Vagina (tissue), 2 donors: ENCODE measurements around the gene RAB18.

Experiments
- POLR2A ChIP-seq, 2 donors: fragments of 450-650 bp; IDR thresholded peaks; one replicate each; pipeline ENCODE4 v1.6.1; 2017; ENCODE audit warnings: antibody characterized with exemption in 2 of 2, mild to moderate bottlenecking in 2 of 2, moderate library complexity in 2 of 2
- POLR2AphosphoS5 ChIP-seq, 2 donors: sonication (generic); formaldehyde crosslinking; IDR thresholded peaks; one replicate each; pipeline ENCODE4 v1.9.0; 2017; ENCODE audit warnings: antibody characterized with exemption in 2 of 2, mild to moderate bottlenecking in 2 of 2, low read depth in 1 of 2; ENCODE audit not compliant: insufficient read depth in 1 of 2
- TF ChIP-seq, protein P1 (sequence below), 3 experiments: fragments of 450-650 bp in 2 of 3; fragments of 200-600 bp in 1 of 3; sonication (generic) in 1 of 3; IDR thresholded peaks; one replicate each; pipeline ENCODE4 v1.5.1; 2017 to 2019; ENCODE audit warnings: antibody characterized with exemption in 3 of 3, mild to moderate bottlenecking in 2 of 3, moderate library complexity in 2 of 3

DNA sequence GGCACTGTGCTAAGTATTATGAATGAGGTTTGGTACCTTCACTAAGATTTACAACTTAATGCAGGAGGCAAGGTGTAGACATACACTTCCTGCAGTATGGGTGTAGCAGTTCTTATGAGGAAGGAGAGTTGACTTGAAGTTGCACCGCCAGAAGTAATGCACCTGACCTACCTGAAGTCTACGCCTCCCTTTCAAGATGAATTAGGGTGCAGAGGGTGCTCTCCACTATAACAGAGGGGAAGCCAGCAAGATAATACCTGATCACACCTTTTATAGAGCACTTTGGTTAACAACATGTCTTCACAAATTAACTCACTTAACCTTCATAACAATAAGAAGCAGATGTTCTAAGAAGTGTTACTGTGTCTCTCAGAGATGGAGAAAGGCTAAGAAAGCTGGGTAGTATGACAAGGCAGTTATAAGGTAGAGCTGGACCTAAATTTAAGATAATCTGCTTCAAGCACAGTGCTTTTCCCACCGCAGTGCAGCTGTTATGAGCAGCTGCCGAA is 552 bp upstream of the RAB18 start:
- TF ChIP-seq, protein P1, sequence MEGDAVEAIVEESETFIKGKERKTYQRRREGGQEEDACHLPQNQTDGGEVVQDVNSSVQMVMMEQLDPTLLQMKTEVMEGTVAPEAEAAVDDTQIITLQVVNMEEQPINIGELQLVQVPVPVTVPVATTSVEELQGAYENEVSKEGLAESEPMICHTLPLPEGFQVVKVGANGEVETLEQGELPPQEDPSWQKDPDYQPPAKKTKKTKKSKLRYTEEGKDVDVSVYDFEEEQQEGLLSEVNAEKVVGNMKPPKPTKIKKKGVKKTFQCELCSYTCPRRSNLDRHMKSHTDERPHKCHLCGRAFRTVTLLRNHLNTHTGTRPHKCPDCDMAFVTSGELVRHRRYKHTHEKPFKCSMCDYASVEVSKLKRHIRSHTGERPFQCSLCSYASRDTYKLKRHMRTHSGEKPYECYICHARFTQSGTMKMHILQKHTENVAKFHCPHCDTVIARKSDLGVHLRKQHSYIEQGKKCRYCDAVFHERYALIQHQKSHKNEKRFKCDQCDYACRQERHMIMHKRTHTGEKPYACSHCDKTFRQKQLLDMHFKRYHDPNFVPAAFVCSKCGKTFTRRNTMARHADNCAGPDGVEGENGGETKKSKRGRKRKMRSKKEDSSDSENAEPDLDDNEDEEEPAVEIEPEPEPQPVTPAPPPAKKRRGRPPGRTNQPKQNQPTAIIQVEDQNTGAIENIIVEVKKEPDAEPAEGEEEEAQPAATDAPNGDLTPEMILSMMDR (IDR thresholded peaks at IDR 0.05): no peak
- no peak for TF ChIP-seq POLR2A (IDR thresholded peaks at IDR 0.05)
- TF ChIP-seq POLR2AphosphoS5 (IDR thresholded peaks at IDR 0.05; ENCODE audit: insufficient read depth in 1 of 2, low read depth in 1 of 2): no peak
